OCI-LY7 (cell line): ENCODE data around the gene DCLK1. TPM values are rescaled to one million over a fixed set of nuclear protein-coding genes. Genes with fewer than 3 reads are reported as not detected.

ENCODE experiments used
- BruUV-seq: library from RNA; stranded (reverse); fragments of 400-500 nt; replicated peaks from 2 replicates; lab custom pipeline; 2021; lab: Mats Ljungman, UMichigan
- CTCF ChIA-PET: fragments of 300-600 bp; sonication (Branson Sonifier 250); formaldehyde crosslinking; loops from one replicate; lab custom pipeline; 2022; ENCODE audit warnings: antibody characterized with exemption; ENCODE audit not compliant: unreplicated experiment; lab: Charles Lee
- POLR2A ChIA-PET: fragments of 300-600 bp; sonication (Branson Sonifier 250); formaldehyde crosslinking; loops from one replicate; lab custom pipeline; 2022; ENCODE audit warnings: antibody characterized with exemption; lab: Charles Lee
- DNase-seq: peaks from one replicate; pipeline ENCODE4 v3.0.0-alpha.2; 2015; ENCODE audit warnings: low spot score
- H2AFZ ChIP-seq: fragments of 200-600 bp; sonication (generic), shearing (Covaris generic); 2 replicates; pipeline ENCODE4 v1.6.1; 2014; ENCODE audit warnings: mild to moderate bottlenecking, antibody characterized with exemption, low read length, moderate library complexity
- H3K27ac ChIP-seq: fragments of 200-600 bp; sonication (generic); 2 replicates; pipeline ENCODE4 v1.5.1; 2014; ENCODE audit warnings: mixed run types, low read depth, mild to moderate bottlenecking, moderate library complexity, low read length, inconsistent platforms; ENCODE audit not compliant: poor library complexity, severe bottlenecking
- H3K36me3 ChIP-seq: fragments of 200-600 bp; sonication (generic); 2 replicates; pipeline ENCODE4 v1.6.1; 2014; ENCODE audit warnings: mild to moderate bottlenecking, antibody characterized with exemption, low read length, moderate library complexity, mixed read lengths; ENCODE audit not compliant: insufficient read depth
- H3K4me1 ChIP-seq: fragments of 200-600 bp; sonication (generic); 2 replicates; pipeline ENCODE4 v1.5.1; 2014; ENCODE audit warnings: mild to moderate bottlenecking, low read length; ENCODE audit not compliant: insufficient read depth, poor library complexity, severe bottlenecking
- H3K4me2 ChIP-seq: fragments of 200-600 bp; sonication (generic); 2 replicates; pipeline ENCODE4 v1.6.1; 2014; ENCODE audit warnings: mild to moderate bottlenecking, low read length
- H3K4me3 ChIP-seq: fragments of 200-600 bp; sonication (generic); 2 replicates; pipeline ENCODE4 v1.5.1; 2014; ENCODE audit warnings: mild to moderate bottlenecking, low read depth, low read length; ENCODE audit not compliant: poor library complexity, severe bottlenecking
- H3K79me2 ChIP-seq: fragments of 200-600 bp; sonication (generic); 2 replicates; pipeline ENCODE4 v1.6.1; 2016; ENCODE audit warnings: low read depth, mild to moderate bottlenecking, low read length, moderate library complexity, mixed read lengths; ENCODE audit not compliant: insufficient read depth
- H3K9me2 ChIP-seq: fragments of 200-600 bp; sonication (generic); 2 replicates; pipeline ENCODE4 v1.6.1; 2016; ENCODE audit warnings: mild to moderate bottlenecking, low read length, mixed read lengths; ENCODE audit not compliant: insufficient read depth
- H3K9me3 ChIP-seq: fragments of 200-600 bp; sonication (generic); 2 replicates; pipeline ENCODE4 v1.6.1; 2014; ENCODE audit warnings: mild to moderate bottlenecking, mixed run types, low read length, mixed read lengths
- H4K20me1 ChIP-seq: fragments of 200-600 bp; sonication (generic); 2 replicates; pipeline ENCODE4 v1.6.1; 2014; ENCODE audit warnings: mild to moderate bottlenecking, antibody characterized with exemption, low read length, moderate library complexity, mixed read lengths; ENCODE audit not compliant: insufficient read depth
- CTCF ChIP-seq: fragments of 200-600 bp; sonication (generic); conservative IDR thresholded peaks from 2 replicates; pipeline ENCODE4 v1.5.1; 2014; ENCODE audit warnings: mild to moderate bottlenecking, antibody characterized with exemption, low read length, moderate library complexity, mixed read lengths
- EZH2phosphoT487 ChIP-seq: fragments of 200-600 bp; sonication (generic); IDR thresholded peaks from 2 replicates; pipeline ENCODE4 v1.6.1; 2018; ENCODE audit warnings: low read depth, borderline replicate concordance, mild to moderate bottlenecking, mixed run types, antibody characterized with exemption, low read length, moderate library complexity, mixed read lengths
- intact Hi-C: fragments of 100-400 bp; cut with micrococcal nuclease; formaldehyde crosslinking; loops from one replicate; pipeline ENCODE4 v1.10.0; 2022; ENCODE audit not compliant: unreplicated experiment
- total RNA-seq, 2 experiments: library from RNA; depleted of rRNA in 1 of 2; stranded (reverse); fragments of >200 nt in 1 of 2; shearing (Covaris generic) in 1 of 2; gene quantifications; 2 replicates each; pipeline ENCODE4 v1.2.3, GENCODE V29; 2014 to 2022

DCLK1 gene
- total RNA-seq, 2 experiments from 2014 or later = not detected

- intact Hi-C loops = no loop called here
- H2AFZ ChIP-seq = no peak overlapping the region
- H3K36me3 ChIP-seq = no peaks in the 10 kb centered on the region
- no peaks in the 10 kb centered on the region for H3K79me2 ChIP-seq
- no peaks in the 10 kb centered on the region for H4K20me1 ChIP-seq
- CTCF ChIA-PET = no interaction called here
- H3K9me2 ChIP-seq = no peaks in the 10 kb centered on the region
- no peak for DNase-seq
- no peaks in the 10 kb centered on the region for H3K9me3 ChIP-seq
- H3K4me1 ChIP-seq = no peaks in the 10 kb centered on the region
- TF ChIP-seq CTCF = no peak
- TF ChIP-seq EZH2phosphoT487 = no peak
- BruUV-seq = no TSS peak
- POLR2A ChIA-PET = interaction anchor here (0.6 kb wide), 1 partner anchor 50 kb away, joined by 3 read pairs; no protein-coding TSS in a partner anchor
- H3K4me2 ChIP-seq = no peak overlapping the region
- no peak overlapping the region for H3K27ac ChIP-seq
- no peak overlapping the region for H3K4me3 ChIP-seq
Observed at GRCh38 chr13:36157480-36157879, 26.3 kb upstream of the DCLK1 start.

GRCh38 chr13:36154567-36155291 is 23.5 kb upstream of the DCLK1 start:
- ChIA-PET POLR2A (interaction anchor here (0.6 kb wide), 1 partner anchor 255 kb away, joined by 3 read pairs; no protein-coding TSS in a partner anchor), CTCF (no interaction called here)
- Histone ChIP-seq H3K79me2 (no peaks in the 10 kb centered on the region), H3K4me3 (no peak overlapping the region), H3K36me3 (no peaks in the 10 kb centered on the region), H3K4me1 (no peaks in the 10 kb centered on the region), H3K4me2 (no peak overlapping the region), H3K9me2 (no peaks in the 10 kb centered on the region), H3K9me3 (no peaks in the 10 kb centered on the region), H3K27ac (no peak overlapping the region), H4K20me1 (no peaks in the 10 kb centered on the region), H2AFZ (no peak overlapping the region)
- no TSS peak for BruUV-seq
- intact Hi-C loops = no loop called here
- DNase-seq = no peak
- no peak for TF ChIP-seq CTCF
- no peak for TF ChIP-seq EZH2phosphoT487

GRCh38 chr13:36151591-36151990 is 20.4 kb upstream of the DCLK1 start:
- POLR2A ChIA-PET = no interaction called here
- no peaks in the 10 kb centered on the region for H3K9me2 ChIP-seq
- no peaks in the 10 kb centered on the region for H3K9me3 ChIP-seq
- H2AFZ ChIP-seq = no peak overlapping the region
- H3K4me2 ChIP-seq = no peak overlapping the region
- DNase-seq = no peak
- no peaks in the 10 kb centered on the region for H4K20me1 ChIP-seq
- no peak for TF ChIP-seq CTCF
- no peaks in the 10 kb centered on the region for H3K79me2 ChIP-seq
- CTCF ChIA-PET = no interaction called here
- no peaks in the 10 kb centered on the region for H3K4me1 ChIP-seq
- no peaks in the 10 kb centered on the region for H3K36me3 ChIP-seq
- H3K27ac ChIP-seq = no peak overlapping the region
- no peak overlapping the region for H3K4me3 ChIP-seq
- no TSS peak for BruUV-seq
- intact Hi-C loops = no loop called here
